GM12864 (cell line): ENCODE data around the gene EIF3K.

Source experiments
- DNase-seq: peaks from one replicate; pipeline ENCODE4 v3.0.0-alpha.2; 2011; ENCODE audit warnings: low read depth
- H3K4me3 ChIP-seq: 2 replicates; pipeline ENCODE4 v1.5.1; 2011; ENCODE audit warnings: mild to moderate bottlenecking, low read depth, low read length, control low read depth
- TF ChIP-seq, protein P1 (sequence below): IDR thresholded peaks from 2 replicates; pipeline ENCODE4 v1.5.1; 2011; ENCODE audit warnings: low read depth, mild to moderate bottlenecking, moderate library complexity, low read length, control low read depth, inconsistent platforms; ENCODE audit errors: missing control alignments

EIF3K gene

DNA sequence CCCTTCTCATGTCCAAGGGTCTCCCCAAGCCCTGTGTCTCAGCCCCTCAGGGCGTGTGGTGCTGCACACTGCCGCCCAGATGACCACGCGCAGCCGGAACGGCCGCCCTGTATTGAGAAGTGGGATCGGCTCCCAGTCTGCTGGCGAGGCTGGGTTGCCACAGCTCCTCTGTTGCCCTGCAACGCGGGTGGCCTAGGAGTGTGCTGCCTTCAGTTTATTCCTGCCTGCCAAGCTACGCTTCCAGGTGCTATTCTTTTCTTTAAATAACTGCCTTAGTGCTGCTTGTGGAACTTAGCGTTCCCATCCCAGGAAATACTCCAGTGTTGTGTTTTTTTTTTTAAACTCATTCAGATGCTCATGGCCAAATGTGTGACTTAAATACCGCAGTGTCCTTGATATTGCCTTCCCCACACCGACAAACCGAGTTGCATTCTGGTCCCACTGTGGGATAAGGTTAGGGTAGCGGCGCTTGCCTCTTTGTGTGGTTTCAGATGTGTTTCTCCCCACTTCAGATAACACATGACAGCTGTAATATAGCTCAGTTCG, 45.0 kb downstream of the EIF3K start:
- TF ChIP-seq, protein P1, sequence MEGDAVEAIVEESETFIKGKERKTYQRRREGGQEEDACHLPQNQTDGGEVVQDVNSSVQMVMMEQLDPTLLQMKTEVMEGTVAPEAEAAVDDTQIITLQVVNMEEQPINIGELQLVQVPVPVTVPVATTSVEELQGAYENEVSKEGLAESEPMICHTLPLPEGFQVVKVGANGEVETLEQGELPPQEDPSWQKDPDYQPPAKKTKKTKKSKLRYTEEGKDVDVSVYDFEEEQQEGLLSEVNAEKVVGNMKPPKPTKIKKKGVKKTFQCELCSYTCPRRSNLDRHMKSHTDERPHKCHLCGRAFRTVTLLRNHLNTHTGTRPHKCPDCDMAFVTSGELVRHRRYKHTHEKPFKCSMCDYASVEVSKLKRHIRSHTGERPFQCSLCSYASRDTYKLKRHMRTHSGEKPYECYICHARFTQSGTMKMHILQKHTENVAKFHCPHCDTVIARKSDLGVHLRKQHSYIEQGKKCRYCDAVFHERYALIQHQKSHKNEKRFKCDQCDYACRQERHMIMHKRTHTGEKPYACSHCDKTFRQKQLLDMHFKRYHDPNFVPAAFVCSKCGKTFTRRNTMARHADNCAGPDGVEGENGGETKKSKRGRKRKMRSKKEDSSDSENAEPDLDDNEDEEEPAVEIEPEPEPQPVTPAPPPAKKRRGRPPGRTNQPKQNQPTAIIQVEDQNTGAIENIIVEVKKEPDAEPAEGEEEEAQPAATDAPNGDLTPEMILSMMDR, result no peak
- no peak for DNase-seq
- H3K4me3 ChIP-seq, result no peak overlapping the region

DNA sequence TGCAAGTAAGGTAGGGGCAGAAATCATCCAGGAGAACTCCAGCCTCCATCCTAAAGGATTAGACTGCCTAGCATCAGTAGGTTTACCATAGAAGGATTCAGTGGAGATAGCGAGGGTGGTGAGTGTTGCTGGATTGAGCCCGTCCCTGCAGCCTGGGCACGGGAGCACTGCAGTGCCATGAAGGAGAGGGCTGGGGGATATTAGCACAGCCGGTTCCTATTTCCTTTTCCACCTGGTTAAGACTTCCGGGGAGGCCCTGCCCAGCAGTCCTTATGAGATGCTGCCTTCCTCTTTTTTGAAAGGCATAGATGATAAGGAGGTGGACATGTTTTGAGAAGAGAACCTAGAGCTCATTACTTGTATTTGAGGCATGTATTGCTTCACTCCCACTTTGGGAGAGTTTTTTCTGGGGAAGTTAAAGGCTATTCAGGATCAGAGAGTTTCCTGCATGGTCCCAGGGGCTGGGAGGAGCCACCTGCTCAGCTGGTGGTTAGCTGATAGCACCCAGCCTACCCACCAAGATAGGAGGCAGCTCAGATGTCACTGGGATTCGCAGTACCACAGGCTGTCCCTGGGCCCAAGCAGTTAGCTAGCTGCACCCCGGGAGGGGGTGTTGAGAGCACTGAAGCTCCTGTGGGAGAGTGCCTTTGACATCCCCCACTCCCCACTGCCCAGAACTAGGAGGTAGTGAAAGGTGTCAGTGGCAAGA, 45.7 kb downstream of the EIF3K start:
- no peak for DNase-seq
- TF ChIP-seq, protein P1, result no peak
- no peak overlapping the region for H3K4me3 ChIP-seq

DNA sequence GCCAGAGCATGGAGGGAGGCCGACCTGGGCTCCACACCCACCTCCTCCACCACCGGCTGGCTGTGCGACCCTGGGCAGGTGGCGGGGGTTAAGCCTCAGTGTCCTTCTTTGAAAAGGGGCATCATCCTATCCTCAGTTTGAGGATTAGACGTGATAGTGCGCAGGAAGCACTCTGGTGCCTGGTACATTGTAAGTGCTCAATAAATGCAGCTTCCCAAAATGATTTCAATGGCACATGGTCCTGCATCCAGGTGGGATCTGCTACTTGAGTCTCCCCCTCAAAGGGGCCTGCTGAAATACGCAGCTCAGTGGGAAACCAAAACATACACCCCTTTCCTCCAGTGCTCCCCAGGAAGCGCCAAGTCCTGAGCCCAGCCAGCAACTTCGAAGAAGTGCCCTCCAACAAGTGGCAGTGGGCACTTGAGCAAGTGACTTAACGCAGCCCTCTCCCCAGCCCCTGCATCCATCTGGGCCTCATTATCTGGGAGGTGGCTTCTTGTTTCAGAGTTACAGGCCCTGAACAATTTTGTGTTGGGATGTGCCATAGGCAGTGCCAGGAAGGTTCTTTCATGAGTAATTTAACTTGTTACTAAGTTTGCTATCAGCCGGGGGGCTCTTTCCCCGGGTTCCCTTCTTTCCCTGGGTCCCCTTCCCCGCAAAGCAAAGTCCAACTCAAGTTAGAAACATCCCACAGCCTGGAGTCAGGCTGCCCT, 46.4 kb downstream of the EIF3K start:
- H3K4me3 ChIP-seq, result no peak overlapping the region
- no peak for DNase-seq
- TF ChIP-seq, protein P1, result no peak

DNA sequence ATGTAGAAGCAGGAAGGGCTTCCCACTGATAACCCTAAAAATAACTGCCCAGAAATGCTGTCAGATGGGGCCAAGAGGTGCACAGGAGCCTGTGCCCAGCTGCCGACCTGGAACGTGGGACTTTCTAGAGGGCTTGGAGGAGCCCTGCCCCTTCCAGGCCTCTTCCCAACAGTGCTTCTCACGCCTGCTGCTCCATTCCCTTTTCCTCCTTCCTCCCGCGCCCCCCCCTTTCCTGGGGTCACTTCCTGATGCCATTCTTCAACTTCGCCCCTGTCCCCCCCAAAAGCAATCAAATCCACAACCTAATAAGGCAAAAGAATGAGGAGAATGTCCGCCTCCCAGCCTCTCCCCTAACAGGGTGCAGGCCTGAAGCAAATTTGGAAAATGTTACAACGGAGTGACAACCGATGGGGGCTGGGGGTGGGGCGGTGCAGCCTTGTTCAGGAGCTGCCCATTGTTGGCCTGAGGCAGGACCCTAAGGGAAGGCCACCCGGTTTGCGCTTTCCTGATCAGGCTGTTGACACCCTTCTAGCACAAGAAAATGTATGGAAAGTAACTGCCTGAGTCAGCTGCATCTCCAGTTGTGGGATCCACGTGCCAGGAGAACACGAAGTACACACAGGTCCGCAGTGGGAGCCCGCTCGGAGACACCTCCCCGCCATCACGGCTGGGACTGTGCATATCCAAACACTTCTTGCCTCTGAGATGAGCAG, 47.1 kb downstream of the EIF3K start:
- H3K4me3 ChIP-seq, result no peak overlapping the region
- TF ChIP-seq, protein P1, result no peak
- DNase-seq, result no peak

DNA sequence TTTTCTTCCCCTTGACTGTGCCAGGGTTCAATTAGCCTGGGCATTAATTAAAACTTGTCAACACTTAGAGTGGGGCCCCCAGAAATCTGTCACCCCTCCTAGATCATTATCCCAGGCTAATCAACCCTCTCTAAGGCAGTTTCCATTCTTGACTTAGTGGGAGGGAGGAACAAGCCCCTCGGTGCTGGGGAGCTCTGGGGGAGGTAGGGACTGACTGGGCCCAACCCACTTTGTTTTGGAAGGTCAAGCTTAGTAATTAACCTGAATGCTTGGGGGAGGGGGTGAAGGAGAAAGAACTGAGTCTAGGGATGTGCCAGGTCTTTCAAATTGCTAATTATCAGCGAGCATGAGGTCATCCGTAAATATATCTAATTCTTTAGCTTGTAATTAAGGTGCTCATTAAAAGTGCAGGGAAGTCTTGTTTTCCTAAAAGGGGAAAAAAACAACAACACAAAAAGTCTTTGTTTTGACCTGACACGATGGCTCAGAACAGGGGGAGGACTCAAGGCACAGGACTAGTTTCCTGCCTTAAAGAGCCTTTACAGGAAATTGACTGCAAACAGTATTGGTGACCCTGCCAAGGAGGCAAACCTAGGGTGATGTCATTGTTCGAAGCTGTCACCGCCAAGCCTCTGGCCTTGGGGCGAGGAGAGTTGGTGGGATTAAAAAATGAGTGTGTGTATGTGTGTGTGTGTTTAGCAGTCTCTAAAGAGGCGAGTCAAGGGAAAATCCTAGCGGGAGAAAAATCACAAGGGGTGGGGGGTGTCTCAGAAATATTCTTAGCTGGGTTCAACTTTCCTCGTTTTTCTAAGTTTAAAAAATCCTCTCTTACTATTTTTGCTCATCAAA, 47.9 kb downstream of the EIF3K start:
- DNase-seq, result no peak
- TF ChIP-seq, protein P1, result no peak
- no peak overlapping the region; the same call in 1 of the 2 replicates for H3K4me3 ChIP-seq

DNA sequence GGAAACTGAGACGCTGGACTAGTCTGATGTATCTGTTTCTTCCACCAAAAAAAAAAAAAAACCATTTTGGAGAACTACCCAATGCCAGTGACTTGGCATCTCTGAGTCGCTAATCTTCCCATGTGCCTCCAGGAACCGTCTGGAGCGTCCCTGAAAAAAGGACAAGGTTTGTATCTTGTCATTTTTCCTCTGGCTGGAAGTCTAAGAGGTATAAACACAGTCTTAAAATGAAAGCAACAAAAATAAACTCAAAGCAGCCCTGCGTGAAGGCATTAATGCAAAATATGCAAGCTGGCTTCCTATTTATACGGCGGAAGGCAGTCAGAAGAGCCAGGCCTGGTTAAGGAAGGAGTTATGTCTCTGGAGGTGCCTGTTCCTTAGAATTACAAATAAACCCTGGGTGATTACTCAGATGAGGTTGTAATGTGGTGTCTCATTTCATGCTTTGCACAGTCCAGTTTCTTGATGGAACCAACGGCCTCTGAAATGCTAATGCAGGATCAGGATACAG, 48.7 kb downstream of the EIF3K start:
- H3K4me3 ChIP-seq, result no peak overlapping the region; the same call in 1 of the 2 replicates
- no peak for DNase-seq
- TF ChIP-seq, protein P1, result no peak
